Thyroid gland (tissue), 4 donors: ENCODE measurements around the gene SMC1A. TPM values are rescaled to one million over a fixed set of nuclear protein-coding genes. Genes with fewer than 3 reads are reported as not detected.

Source experiments
- DNase-seq, 2 donors: peaks; one replicate each; pipeline ENCODE4 v3.0.0-alpha.2; 2019
- H3K27ac ChIP-seq, 3 donors: fragments of 200-600 bp; sonication (generic); 1 replicate in 2 of 3; 2 replicates in 1 of 3; pipeline ENCODE4 v1.5.1; 2016 to 2019; ENCODE audit warnings: mild to moderate bottlenecking in 1 of 3, moderate library complexity in 1 of 3
- H3K27me3 ChIP-seq: fragments of 200-600 bp; sonication (generic); one replicate; pipeline ENCODE4 v1.5.1; 2019
- H3K36me3 ChIP-seq, 2 donors: fragments of 200-600 bp; sonication (generic); one replicate each; pipeline ENCODE4 v1.5.1; 2016 to 2019
- H3K4me1 ChIP-seq, 2 donors: fragments of 200-600 bp; sonication (generic); one replicate each; pipeline ENCODE4 v1.5.1; 2017 to 2019
- H3K4me3 ChIP-seq, 3 donors: fragments of 200-600 bp; sonication (generic); replicated peaks in 1 of 3; 1 replicate in 2 of 3; 2 replicates in 1 of 3; pipeline ENCODE4 v1.5.1; 2016; ENCODE audit warnings: mild to moderate bottlenecking in 1 of 3
- H3K9me3 ChIP-seq: fragments of 200-600 bp; sonication (generic); one replicate; pipeline ENCODE4 v1.5.1; 2017
- CTCF ChIP-seq, 6 experiments: fragments of 200-600 bp in 3 of 6; fragments of 450-650 bp in 3 of 6; sonication (generic) in 3 of 6; IDR thresholded peaks; one replicate each; pipeline ENCODE4 v1.5.1; 2016 to 2019; ENCODE audit warnings: antibody characterized with exemption in 6 of 6, mild to moderate bottlenecking in 2 of 6, inconsistent platforms in 1 of 6, moderate library complexity in 1 of 6
- POLR2A ChIP-seq, 2 donors: fragments of 450-650 bp; IDR thresholded peaks; one replicate each; pipeline ENCODE4 v1.6.1; 2017; ENCODE audit warnings: antibody characterized with exemption in 2 of 2, mild to moderate bottlenecking in 2 of 2, moderate library complexity in 1 of 2
- WGBS, 2 donors: methylation state at CpG; one replicate each; pipeline ENCODE4 v1.1.5; 2017; 5-methylcytosine and 5-hydroxymethylcytosine counted together
- intact Hi-C: fragments of 100-400 bp; cut with DNase I; formaldehyde crosslinking; loops from one replicate; pipeline ENCODE4 v1.15.1; 2023
- total RNA-seq, 4 donors: library from RNA; depleted of rRNA; stranded (reverse); fragments of >200 nt; gene quantifications; one replicate each; pipeline ENCODE4 v1.2.3, GENCODE V29; 2016

Gene SMC1A
- total RNA-seq, 4 donors from 2014 or later = 35.0 to 43.7 (median 36.9) TPM

GRCh38 chrX:53412446-53412845 is 10.0 kb downstream of the SMC1A start:
- no peak overlapping the region for H3K27ac ChIP-seq
- H3K27me3 ChIP-seq = no peaks in the 10 kb centered on the region
- no peaks in the 10 kb centered on the region for H3K9me3 ChIP-seq
- WGBS, 2 donors = 92 to 97% methylated on average over 2 of the region's 2 CpGs
- intact Hi-C loops = no loop called here
- H3K4me3 ChIP-seq = no peak overlapping the region
- no peaks in the 10 kb centered on the region for H3K4me1 ChIP-seq
- TF ChIP-seq CTCF (IDR thresholded peaks at IDR 0.05) (no peak), POLR2A (IDR thresholded peaks at IDR 0.05) (no peak)
- peaks cover 49 to 55% of the 10 kb centered on the region in 2 donors for H3K36me3 ChIP-seq
- no peak for DNase-seq

GRCh38 chrX:53403535-53403934 is 18.9 kb downstream of the SMC1A start:
- DNase-seq = no peak
- Histone ChIP-seq H3K9me3 (no peaks in the 10 kb centered on the region), H3K4me3 (no peak overlapping the region), H3K36me3 (peaks cover 41 to 73% of the 10 kb centered on the region in 2 donors), H3K4me1 (no peaks in the 10 kb centered on the region), H3K27ac (no peak overlapping the region), H3K27me3 (no peaks in the 10 kb centered on the region)
- TF ChIP-seq POLR2A (IDR thresholded peaks at IDR 0.05) (no peak), CTCF (IDR thresholded peaks at IDR 0.05) (no peak)
- WGBS, 2 donors = 94 to 98% methylated on average over 10 of the region's 10 CpGs
- intact Hi-C loops = no loop called here

GRCh38 chrX:53398216-53398615 is 24.2 kb downstream of the SMC1A start:
- intact Hi-C loops = no loop called here
- WGBS, 2 donors = 91 to 95% methylated on average over 1 of the region's 1 CpG
- H3K4me1 ChIP-seq = no peaks in the 10 kb centered on the region
- no peak overlapping the region for H3K27ac ChIP-seq
- H3K4me3 ChIP-seq = no peak overlapping the region
- TF ChIP-seq CTCF (IDR thresholded peaks at IDR 0.05) = no peak
- no peak for TF ChIP-seq POLR2A (IDR thresholded peaks at IDR 0.05)
- DNase-seq = no peak
- no peaks in the 10 kb centered on the region for H3K9me3 ChIP-seq
- H3K27me3 ChIP-seq = no peaks in the 10 kb centered on the region
- H3K36me3 ChIP-seq = peaks cover 5 to 44% of the 10 kb centered on the region in 2 donors

GRCh38 chrX:53395605-53396298 is 26.7 kb downstream of the SMC1A start:
- H3K27me3 ChIP-seq = no peaks in the 10 kb centered on the region
- H3K27ac ChIP-seq = no peak overlapping the region
- WGBS, 2 donors = 97 to 100% methylated on average over 2 of the region's 2 CpGs
- no peak for TF ChIP-seq CTCF (IDR thresholded peaks at IDR 0.05)
- TF ChIP-seq POLR2A (IDR thresholded peaks at IDR 0.05) = no peak
- no peaks in the 10 kb centered on the region for H3K4me1 ChIP-seq
- H3K4me3 ChIP-seq = no peak overlapping the region
- DNase-seq = no peak
- H3K9me3 ChIP-seq = no peaks in the 10 kb centered on the region
- H3K36me3 ChIP-seq = peaks cover 0 to 45% of the 10 kb centered on the region in 2 donors
- intact Hi-C loops = no loop called here

- Histone ChIP-seq H3K36me3 (peaks cover 39 to 46% of the 10 kb centered on the region in 2 donors), H3K4me1 (no peaks in the 10 kb centered on the region), H3K27me3 (no peaks in the 10 kb centered on the region), H3K27ac (no peak overlapping the region), H3K9me3 (no peaks in the 10 kb centered on the region), H3K4me3 (no peak overlapping the region)
- WGBS, 2 donors = 84 to 88% methylated on average over 3 to 4 of the region's 4 CpGs
- no peak for TF ChIP-seq CTCF (IDR thresholded peaks at IDR 0.05)
- no peak for TF ChIP-seq POLR2A (IDR thresholded peaks at IDR 0.05)
- intact Hi-C loops = no loop called here
- DNase-seq = no peak
Observed at GRCh38 chrX:53383376-53384076, 38.9 kb downstream of the SMC1A start.
